ENCODE measurements around the gene ZBTB18. TPM values are rescaled to one million over a fixed set of nuclear protein-coding genes. Genes with fewer than 3 reads are reported as not detected.
"Not testable (repeated sequence)": the region's sequence is repeated elsewhere in the genome, so short reads cannot be mapped to it uniquely, and the experiment has no call there.

ZBTB18 gene
- total and polyA plus RNA-seq, 2 donors (not counting 1 experiment from before 2014, with no cell fraction given), result 38.4 to 130 TPM

GRCh38 chr1:244013100-244013499 is 38.0 kb upstream of the ZBTB18 start:
- H3K4me1 Mint-ChIP-seq, result no peaks in the 10 kb centered on the region
- Histone ChIP-seq H3K36me3 (replicated peaks in 1 of 2; ENCODE audit: control extremely low read depth in 1 of 2, control insufficient read depth in 1 of 2, extremely low read depth in 1 of 2, insufficient read depth in 2 of 2, low read length in 1 of 2) (no peaks in the 10 kb centered on the region), H3K27me3 (replicated peaks in 1 of 4; ENCODE audit: control extremely low read depth in 1 of 4, control insufficient read depth in 3 of 4, insufficient read depth in 4 of 4, low read length in 3 of 4) (no peaks in the 10 kb centered on the region), H3K4me1 (ENCODE audit: control insufficient read depth in 2 of 2, insufficient read depth in 2 of 2, low read length in 2 of 2) (no peaks in the 10 kb centered on the region), H3K4me2 (replicated peaks; ENCODE audit: low read depth, low read length, poor library complexity, severe bottlenecking) (no peak overlapping the region), H2AFZ (ENCODE audit: insufficient read depth, low read depth, low read length, poor library complexity, severe bottlenecking) (no peak overlapping the region), H3K9ac (ENCODE audit: low read length) (no peak overlapping the region), H3K4me3 (ENCODE audit: control extremely low read depth in 1 of 5, extremely low read depth in 1 of 5, insufficient read depth in 1 of 5, low read depth in 2 of 5, low read length in 4 of 5) (no peak overlapping the region), H3K27ac (ENCODE audit: low read length in 2 of 2) (no peak overlapping the region), H4K20me1 (ENCODE audit: control insufficient read depth, insufficient read depth, low read length, poor library complexity, severe bottlenecking) (no peaks in the 10 kb centered on the region), H3K9me3 (ENCODE audit: control extremely low read depth in 1 of 3, control insufficient read depth in 2 of 3, insufficient read depth in 1 of 3, low read length in 2 of 3) (no peaks in the 10 kb centered on the region), H3K79me2 (ENCODE audit: control insufficient read depth, insufficient read depth, low read length) (no peaks in the 10 kb centered on the region)
- 100% methylated on average over 1 of the region's 2 CpGs for WGBS (ENCODE audit: insufficient coverage)
- intact Hi-C loops (cut with micrococcal nuclease), result no loop called here
- ChIA-PET POLR2A (no interaction called here), CTCF (no interaction called here)
- ATAC-seq (ENCODE audit: low read depth), result no peak
- no peak overlapping the region for H3K27ac Mint-ChIP-seq
- peaks cover 16% of the 10 kb centered on the region for H3K27me3 Mint-ChIP-seq
- no peak overlapping the region for H3K4me3 Mint-ChIP-seq
- TF ChIP-seq EZH2 (IDR thresholded peaks at IDR 0.05; ENCODE audit: borderline replicate concordance, insufficient read depth, low read depth, low read length, poor library complexity, severe bottlenecking) (no peak), CTCF (IDR thresholded peaks at IDR 0.05) (no peak)
- DNase-seq, result no peak
- no peaks in the 10 kb centered on the region for H3K9me3 Mint-ChIP-seq (ENCODE audit: insufficient read depth)

- POLR2A ChIA-PET; intact Hi-C loops (cut with micrococcal nuclease): not testable (repeated sequence)
Observed at GRCh38 chr1:244014862-244015261, 36.2 kb upstream of the ZBTB18 start.

More at GRCh38 chr1:244014862-244015261, 36.2 kb upstream of the ZBTB18 start:
- not testable (repeated sequence) for H3K36me3 ChIP-seq (replicated peaks in 1 of 2; ENCODE audit: control extremely low read depth in 1 of 2, control insufficient read depth in 1 of 2, extremely low read depth in 1 of 2, insufficient read depth in 2 of 2, low read length in 1 of 2); ATAC-seq (ENCODE audit: low read depth); H3K27ac Mint-ChIP-seq; H3K27ac ChIP-seq (ENCODE audit: low read length in 2 of 2); H2AFZ ChIP-seq (ENCODE audit: insufficient read depth, low read depth, low read length, poor library complexity, severe bottlenecking); H3K27me3 ChIP-seq (replicated peaks in 1 of 4; ENCODE audit: control extremely low read depth in 1 of 4, control insufficient read depth in 3 of 4, insufficient read depth in 4 of 4, low read length in 3 of 4); H3K9me3 Mint-ChIP-seq (ENCODE audit: insufficient read depth); H3K4me3 Mint-ChIP-seq; DNase-seq; H3K4me2 ChIP-seq (replicated peaks; ENCODE audit: low read depth, low read length, poor library complexity, severe bottlenecking); H3K4me1 Mint-ChIP-seq; H3K79me2 ChIP-seq (ENCODE audit: control insufficient read depth, insufficient read depth, low read length); H3K9me3 ChIP-seq (ENCODE audit: control extremely low read depth in 1 of 3, control insufficient read depth in 2 of 3, insufficient read depth in 1 of 3, low read length in 2 of 3); H3K9ac ChIP-seq (ENCODE audit: low read length); H4K20me1 ChIP-seq (ENCODE audit: control insufficient read depth, insufficient read depth, low read length, poor library complexity, severe bottlenecking); H3K4me3 ChIP-seq (ENCODE audit: control extremely low read depth in 1 of 5, extremely low read depth in 1 of 5, insufficient read depth in 1 of 5, low read depth in 2 of 5, low read length in 4 of 5); H3K4me1 ChIP-seq (ENCODE audit: control insufficient read depth in 2 of 2, insufficient read depth in 2 of 2, low read length in 2 of 2)
- peaks cover 16% of the 10 kb centered on the region for H3K27me3 Mint-ChIP-seq
- CTCF ChIA-PET, result interaction anchor here (0.5 kb wide), 1 partner anchor 301 kb away, joined by 3 read pairs; no protein-coding TSS in a partner anchor
- WGBS (ENCODE audit: insufficient coverage), result 82% methylated on average over 2 of the region's 3 CpGs

All from B cell (primary cell).